ENCODE measurements around the gene SUGP1.

DNA sequence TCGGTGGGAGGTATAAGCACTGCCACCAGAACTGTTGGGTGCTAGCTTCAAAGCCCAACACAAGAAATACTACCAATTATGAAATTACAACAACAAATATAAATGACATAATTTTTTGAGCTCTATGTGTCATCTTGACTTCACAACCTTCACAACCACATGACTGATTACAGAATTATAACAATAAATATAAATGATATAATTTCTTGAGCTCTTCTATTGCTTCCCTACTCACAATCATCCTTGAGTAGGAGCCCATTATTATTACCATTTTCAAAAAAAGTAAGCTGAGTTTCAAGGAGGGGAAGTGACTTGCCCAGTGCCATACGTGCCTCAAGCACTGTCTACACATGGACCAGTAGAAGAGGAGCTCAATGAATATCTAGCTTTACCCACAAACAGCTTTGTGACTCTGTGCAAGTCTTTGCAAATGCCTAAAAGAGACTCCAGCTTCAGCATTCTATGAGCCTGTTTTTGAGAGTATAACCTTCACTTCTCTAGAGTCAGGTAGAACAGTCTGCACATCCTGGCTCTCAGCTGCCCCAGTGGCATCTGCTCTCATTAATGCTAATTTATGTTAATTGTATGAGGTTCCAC lies 86.0 kb downstream of the SUGP1 start:
- TF ChIP-seq, protein P1, sequence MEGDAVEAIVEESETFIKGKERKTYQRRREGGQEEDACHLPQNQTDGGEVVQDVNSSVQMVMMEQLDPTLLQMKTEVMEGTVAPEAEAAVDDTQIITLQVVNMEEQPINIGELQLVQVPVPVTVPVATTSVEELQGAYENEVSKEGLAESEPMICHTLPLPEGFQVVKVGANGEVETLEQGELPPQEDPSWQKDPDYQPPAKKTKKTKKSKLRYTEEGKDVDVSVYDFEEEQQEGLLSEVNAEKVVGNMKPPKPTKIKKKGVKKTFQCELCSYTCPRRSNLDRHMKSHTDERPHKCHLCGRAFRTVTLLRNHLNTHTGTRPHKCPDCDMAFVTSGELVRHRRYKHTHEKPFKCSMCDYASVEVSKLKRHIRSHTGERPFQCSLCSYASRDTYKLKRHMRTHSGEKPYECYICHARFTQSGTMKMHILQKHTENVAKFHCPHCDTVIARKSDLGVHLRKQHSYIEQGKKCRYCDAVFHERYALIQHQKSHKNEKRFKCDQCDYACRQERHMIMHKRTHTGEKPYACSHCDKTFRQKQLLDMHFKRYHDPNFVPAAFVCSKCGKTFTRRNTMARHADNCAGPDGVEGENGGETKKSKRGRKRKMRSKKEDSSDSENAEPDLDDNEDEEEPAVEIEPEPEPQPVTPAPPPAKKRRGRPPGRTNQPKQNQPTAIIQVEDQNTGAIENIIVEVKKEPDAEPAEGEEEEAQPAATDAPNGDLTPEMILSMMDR (IDR thresholded peaks at IDR 0.05; ENCODE audit: low read depth, low read length, poor library complexity, severe bottlenecking), result no peak
- no peak for TF ChIP-seq EZH2phosphoT487 (IDR thresholded peaks at IDR 0.05; ENCODE audit: borderline replicate concordance, low read length)

All from DOHH2 (cell line).